Neuronal stem cell (in vitro differentiated cells): Measurements from ENCODE around the gene RPIA.

Experiments
- DNase-seq: peaks from one replicate; pipeline ENCODE4 v3.0.0-alpha.2; 2013; ENCODE audit warnings: low spot score
- H2AFZ ChIP-seq: one replicate; pipeline ENCODE4 v1.6.1; 2013; ENCODE audit warnings: mild to moderate bottlenecking, low read length, inconsistent platforms
- H2AK5ac ChIP-seq: 2 replicates; pipeline ENCODE4 v1.6.1; 2013; ENCODE audit warnings: low read depth, mild to moderate bottlenecking, inconsistent platforms, low read length, moderate library complexity, mixed read lengths
- H2BK120ac ChIP-seq: 2 replicates; pipeline ENCODE4 v1.6.1; 2013; ENCODE audit warnings: low read depth, mild to moderate bottlenecking, inconsistent platforms, low read length, moderate library complexity, mixed read lengths
- H2BK12ac ChIP-seq: one replicate; pipeline ENCODE4 v1.6.1; 2013; ENCODE audit warnings: low read length, inconsistent platforms
- H2BK15ac ChIP-seq: 2 replicates; pipeline ENCODE4 v1.6.1; 2013; ENCODE audit warnings: mild to moderate bottlenecking, low read length, inconsistent platforms, mixed read lengths
- H2BK5ac ChIP-seq: one replicate; pipeline ENCODE4 v1.6.1; 2013; ENCODE audit warnings: inconsistent platforms, mild to moderate bottlenecking, low read length, moderate library complexity
- H3K14ac ChIP-seq: one replicate; pipeline ENCODE4 v1.6.1; 2013; ENCODE audit warnings: low read length, inconsistent platforms
- H3K18ac ChIP-seq: 2 replicates; pipeline ENCODE4 v1.6.1; 2013; ENCODE audit warnings: low read length, inconsistent platforms
- H3K23ac ChIP-seq: 2 replicates; pipeline ENCODE4 v1.6.1; 2013; ENCODE audit warnings: low read depth, mild to moderate bottlenecking, mixed read lengths, low read length, inconsistent platforms; ENCODE audit not compliant: poor library complexity
- H3K27ac ChIP-seq: replicated peaks from 3 replicates; pipeline ENCODE4 v1.5.1; 2013; ENCODE audit warnings: low read length, inconsistent platforms
- H3K27me3 ChIP-seq, 3 experiments: 2 replicates each; pipeline ENCODE4 v1.6.1; 2013; ENCODE audit warnings: low read length in 3 of 3, mild to moderate bottlenecking in 2 of 3, inconsistent platforms in 1 of 3, low read depth in 1 of 3, mixed read lengths in 1 of 3, moderate library complexity in 1 of 3; ENCODE audit not compliant: control insufficient read depth in 3 of 3, insufficient read depth in 3 of 3
- H3K36me3 ChIP-seq, 2 donors: replicated peaks in 1 of 2; 2 replicates each; pipeline ENCODE4 v1.6.1; 2013; ENCODE audit warnings: low read length in 2 of 2; ENCODE audit not compliant: control insufficient read depth in 2 of 2, insufficient read depth in 2 of 2
- H3K4ac ChIP-seq: 2 replicates; pipeline ENCODE4 v1.6.1; 2013; ENCODE audit warnings: inconsistent platforms, mild to moderate bottlenecking, low read length, moderate library complexity
- H3K4me1 ChIP-seq, 2 donors: 1 replicate in 1 of 2; 2 replicates in 1 of 2; pipeline ENCODE4 v1.6.1; 2013; ENCODE audit warnings: low read length in 2 of 2, low read depth in 1 of 2; ENCODE audit not compliant: control insufficient read depth in 2 of 2, insufficient read depth in 1 of 2
- H3K4me2 ChIP-seq: one replicate; pipeline ENCODE4 v1.6.1; 2013; ENCODE audit warnings: mild to moderate bottlenecking, low read length, inconsistent platforms; ENCODE audit not compliant: insufficient read depth, poor library complexity, severe bottlenecking
- H3K4me3 ChIP-seq, 2 donors: 2 replicates each; pipeline ENCODE4 v1.5.1; 2013; ENCODE audit warnings: low read length in 2 of 2, mild to moderate bottlenecking in 2 of 2, inconsistent platforms in 1 of 2, moderate library complexity in 1 of 2
- H3K79me1 ChIP-seq: one replicate; pipeline ENCODE4 v1.6.1; 2013; ENCODE audit warnings: low read depth, mild to moderate bottlenecking, inconsistent platforms, low read length, moderate library complexity
- H3K9ac ChIP-seq: one replicate; pipeline ENCODE4 v1.6.1; 2013; ENCODE audit warnings: mild to moderate bottlenecking, low read depth, low read length, inconsistent platforms; ENCODE audit not compliant: poor library complexity
- H3K9me3 ChIP-seq, 2 donors: replicated peaks in 1 of 2; 2 replicates each; pipeline versions ENCODE3 to v1.6.1; 2013; ENCODE audit warnings: low read length in 2 of 2, mild to moderate bottlenecking in 2 of 2, inconsistent platforms in 1 of 2, low read depth in 1 of 2, mixed read lengths in 1 of 2, moderate library complexity in 1 of 2; ENCODE audit not compliant: control insufficient read depth in 2 of 2, insufficient read depth in 1 of 2
- H4K8ac ChIP-seq: one replicate; pipeline ENCODE4 v1.6.1; 2013; ENCODE audit warnings: low read depth, mild to moderate bottlenecking, inconsistent platforms, low read length, moderate library complexity
- H4K91ac ChIP-seq: one replicate; pipeline ENCODE4 v1.6.1; 2013; ENCODE audit warnings: low read length, low read depth, mild to moderate bottlenecking, inconsistent platforms; ENCODE audit not compliant: poor library complexity
- WGBS, 2 donors: extraction: QIAGEN DNeasy Blood & Tissue Kit; methylation state at CpG; one replicate each; pipeline ENCODE4 v1.1.7; 2013; ENCODE audit warnings: missing lambda C conversion rate in 2 of 2, mixed read lengths in 1 of 2; ENCODE audit not compliant: insufficient read length in 2 of 2, insufficient replicate concordance in 1 of 2; ENCODE audit errors: extremely low coverage in 2 of 2; 5-methylcytosine and 5-hydroxymethylcytosine counted together

Gene RPIA

GRCh38 chr2:88711289-88711688 lies 19.8 kb downstream of the RPIA start:
- H2BK120ac ChIP-seq = no peak overlapping the region

GRCh38 chr2:88711897-88712296 lies 20.4 kb downstream of the RPIA start:
- no peak for DNase-seq
- Histone ChIP-seq H3K79me1 (no peaks in the 10 kb centered on the region), H3K4me3 (no peak overlapping the region), H4K8ac (no peak overlapping the region), H3K9me3 (no peaks in the 10 kb centered on the region), H2AFZ (no peak overlapping the region), H3K27ac (no peak overlapping the region), H3K4me1 (no peaks in the 10 kb centered on the region), H2BK12ac (no peak overlapping the region), H2BK120ac (no peak overlapping the region), H3K4me2 (no peak overlapping the region), H2AK5ac (no peak overlapping the region), H4K91ac (no peak overlapping the region), H3K23ac (no peak overlapping the region), H3K4ac (no peak overlapping the region), H2BK5ac (no peak overlapping the region), H3K18ac (no peak overlapping the region), H2BK15ac (no peak overlapping the region), H3K27me3 (no peaks in the 10 kb centered on the region), H3K14ac (no peak overlapping the region), H3K36me3 (peaks cover 0 to 2% of the 10 kb centered on the region in 2 donors), H3K9ac (no peak overlapping the region)
- no CpG with 5 or more reads among the region's 1 CpG for WGBS, 2 donors

More at GRCh38 chr2:88711289-88711688, 19.8 kb downstream of the RPIA start:
- H3K4me2 ChIP-seq = no peak overlapping the region
- no peak overlapping the region for H4K8ac ChIP-seq
- H3K27me3 ChIP-seq = no peaks in the 10 kb centered on the region
- H3K79me1 ChIP-seq = no peaks in the 10 kb centered on the region
- H3K36me3 ChIP-seq = peaks cover 0 to 2% of the 10 kb centered on the region in 2 donors
- no peak overlapping the region for H3K27ac ChIP-seq
- no peak overlapping the region for H3K18ac ChIP-seq
- H3K4me1 ChIP-seq = no peaks in the 10 kb centered on the region
- no peak overlapping the region for H2BK15ac ChIP-seq
- H3K14ac ChIP-seq = no peak overlapping the region
- H2BK5ac ChIP-seq = no peak overlapping the region
- no peak overlapping the region for H3K23ac ChIP-seq
- H3K9ac ChIP-seq = no peak overlapping the region
- no peak overlapping the region for H3K4ac ChIP-seq
- H2BK12ac ChIP-seq = no peak overlapping the region
- no peak overlapping the region for H2AFZ ChIP-seq
- no peak overlapping the region for H4K91ac ChIP-seq
- DNase-seq = no peak
- H3K9me3 ChIP-seq = no peaks in the 10 kb centered on the region
- H2AK5ac ChIP-seq = no peak overlapping the region
- no peak overlapping the region for H3K4me3 ChIP-seq
- WGBS, 2 donors = no CpG with 5 or more reads among the region's 1 CpG

- Histone ChIP-seq H4K8ac (no peak overlapping the region), H3K23ac (no peak overlapping the region), H3K9me3 (peaks cover 0 to 5% of the 10 kb centered on the region in 2 donors), H4K91ac (no peak overlapping the region), H3K4me3 (no peak overlapping the region), H3K27ac (no peak overlapping the region), H2AFZ (no peak overlapping the region), H2BK15ac (no peak overlapping the region), H3K9ac (no peak overlapping the region), H3K4me2 (no peak overlapping the region), H3K4ac (no peak overlapping the region), H2BK5ac (no peak overlapping the region), H3K18ac (no peak overlapping the region), H3K14ac (no peak overlapping the region), H3K4me1 (no peaks in the 10 kb centered on the region), H2AK5ac (no peak overlapping the region), H3K79me1 (no peaks in the 10 kb centered on the region), H2BK120ac (no peak overlapping the region), H3K27me3 (no peaks in the 10 kb centered on the region), H2BK12ac (no peak overlapping the region), H3K36me3 (no peaks in the 10 kb centered on the region)
- DNase-seq = no peak
- WGBS, 2 donors = no CpG with 5 or more reads among the region's 4 CpGs
These were observed 21.9 kb downstream of the RPIA start for GRCh38 chr2:88713408-88713807.

GRCh38 chr2:88714667-88715066 lies 23.2 kb downstream of the RPIA start:
- peaks cover 0 to 17% of the 10 kb centered on the region in 2 donors for H3K9me3 ChIP-seq
- no peak overlapping the region for H4K8ac ChIP-seq
- H4K91ac ChIP-seq = no peak overlapping the region
- H3K4me3 ChIP-seq = no peak overlapping the region
- H3K36me3 ChIP-seq = no peaks in the 10 kb centered on the region
- no peak overlapping the region for H2AK5ac ChIP-seq
- H3K4ac ChIP-seq = no peak overlapping the region
- no peak overlapping the region for H2BK12ac ChIP-seq
- no peak overlapping the region for H2AFZ ChIP-seq
- H3K23ac ChIP-seq = no peak overlapping the region
- no peak for DNase-seq
- H3K14ac ChIP-seq = no peak overlapping the region
- H3K18ac ChIP-seq = no peak overlapping the region
- H3K79me1 ChIP-seq = no peaks in the 10 kb centered on the region
- H3K4me1 ChIP-seq = no peaks in the 10 kb centered on the region
- H3K9ac ChIP-seq = no peak overlapping the region
- no peaks in the 10 kb centered on the region for H3K27me3 ChIP-seq
- H2BK120ac ChIP-seq = no peak overlapping the region
- H2BK5ac ChIP-seq = no peak overlapping the region
- no peak overlapping the region for H3K4me2 ChIP-seq
- no peak overlapping the region for H2BK15ac ChIP-seq
- H3K27ac ChIP-seq = no peak overlapping the region
- WGBS, 2 donors = no CpG with 5 or more reads among the region's 3 CpGs
